ENCODE results near the gene FGF18.

FGF18 gene

DNA sequence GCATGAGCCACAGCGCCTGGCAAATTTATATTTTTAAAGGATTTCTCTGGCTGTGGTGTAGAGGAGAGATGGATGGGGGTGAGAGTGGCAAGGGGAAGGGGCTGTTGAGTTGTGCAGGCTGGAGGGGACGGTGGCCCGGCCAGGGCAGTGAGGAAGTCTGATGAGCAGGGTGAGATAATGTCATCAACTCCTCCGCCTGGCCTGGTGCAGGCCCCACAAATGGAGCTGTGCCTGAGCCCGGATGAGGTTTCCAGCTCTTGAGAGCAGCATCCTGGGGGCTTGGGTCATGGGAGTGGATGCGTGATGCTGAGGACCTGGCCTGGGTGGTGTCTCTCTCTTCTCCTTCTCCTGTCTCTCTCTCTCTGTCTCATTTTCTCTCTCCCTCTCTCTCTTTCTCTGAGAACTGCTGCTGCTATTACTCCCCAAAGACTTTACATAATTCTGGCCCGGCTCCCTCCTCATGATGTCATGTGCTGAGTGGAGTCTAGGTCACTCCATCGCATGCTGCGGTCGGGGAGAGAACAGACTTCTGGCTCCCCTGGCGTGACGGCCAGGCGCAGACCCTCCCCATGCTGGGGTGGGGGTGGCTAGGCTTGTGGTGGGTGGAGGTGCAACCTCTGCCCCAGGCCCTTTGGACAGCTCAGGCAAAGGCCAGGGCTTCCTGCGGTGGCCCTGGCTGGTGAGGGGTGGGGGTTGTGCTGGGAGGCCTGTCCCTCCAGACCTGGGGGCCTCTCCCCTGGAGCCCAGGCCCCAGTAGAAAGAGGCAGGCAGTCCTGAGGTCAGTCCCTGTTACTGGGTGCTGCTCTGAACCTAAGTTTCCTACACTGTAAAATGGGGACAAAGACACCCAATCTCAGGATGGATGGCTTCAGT is 26.4 kb downstream of the FGF18 start:
- DNase-seq (ENCODE audit: low read depth), result no peak
- TF ChIP-seq, protein P1, sequence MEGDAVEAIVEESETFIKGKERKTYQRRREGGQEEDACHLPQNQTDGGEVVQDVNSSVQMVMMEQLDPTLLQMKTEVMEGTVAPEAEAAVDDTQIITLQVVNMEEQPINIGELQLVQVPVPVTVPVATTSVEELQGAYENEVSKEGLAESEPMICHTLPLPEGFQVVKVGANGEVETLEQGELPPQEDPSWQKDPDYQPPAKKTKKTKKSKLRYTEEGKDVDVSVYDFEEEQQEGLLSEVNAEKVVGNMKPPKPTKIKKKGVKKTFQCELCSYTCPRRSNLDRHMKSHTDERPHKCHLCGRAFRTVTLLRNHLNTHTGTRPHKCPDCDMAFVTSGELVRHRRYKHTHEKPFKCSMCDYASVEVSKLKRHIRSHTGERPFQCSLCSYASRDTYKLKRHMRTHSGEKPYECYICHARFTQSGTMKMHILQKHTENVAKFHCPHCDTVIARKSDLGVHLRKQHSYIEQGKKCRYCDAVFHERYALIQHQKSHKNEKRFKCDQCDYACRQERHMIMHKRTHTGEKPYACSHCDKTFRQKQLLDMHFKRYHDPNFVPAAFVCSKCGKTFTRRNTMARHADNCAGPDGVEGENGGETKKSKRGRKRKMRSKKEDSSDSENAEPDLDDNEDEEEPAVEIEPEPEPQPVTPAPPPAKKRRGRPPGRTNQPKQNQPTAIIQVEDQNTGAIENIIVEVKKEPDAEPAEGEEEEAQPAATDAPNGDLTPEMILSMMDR (IDR thresholded peaks at IDR 0.05; ENCODE audit: low read depth, low read length, missing control alignments), result no peak
- H3K4me3 ChIP-seq (ENCODE audit: low read depth, low read length), result no peak overlapping the region

DNA sequence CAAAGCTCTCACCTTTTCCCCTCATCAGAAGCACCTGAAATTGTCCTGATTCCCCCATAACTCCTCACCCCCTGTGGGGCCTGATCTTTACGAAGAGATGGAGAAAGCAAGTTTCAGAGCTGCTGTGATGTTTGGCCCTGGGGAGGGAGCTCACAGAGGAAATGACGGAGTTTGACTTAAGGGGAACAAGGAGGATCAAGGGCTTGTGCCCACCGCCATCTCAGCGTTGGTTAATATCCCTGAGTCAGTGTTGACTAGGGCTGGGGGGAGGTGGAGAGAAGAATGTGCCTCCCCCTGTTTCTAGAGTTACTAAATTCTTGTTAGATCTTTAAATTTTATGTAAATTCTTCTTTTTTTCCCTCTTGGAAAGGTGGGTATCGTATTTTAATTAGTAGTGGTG is 27.8 kb downstream of the FGF18 start:
- no peak for DNase-seq (ENCODE audit: low read depth)
- TF ChIP-seq, protein P1 (IDR thresholded peaks at IDR 0.05; ENCODE audit: low read depth, low read length, missing control alignments), result no peak
- no peak overlapping the region for H3K4me3 ChIP-seq (ENCODE audit: low read depth, low read length)

DNA sequence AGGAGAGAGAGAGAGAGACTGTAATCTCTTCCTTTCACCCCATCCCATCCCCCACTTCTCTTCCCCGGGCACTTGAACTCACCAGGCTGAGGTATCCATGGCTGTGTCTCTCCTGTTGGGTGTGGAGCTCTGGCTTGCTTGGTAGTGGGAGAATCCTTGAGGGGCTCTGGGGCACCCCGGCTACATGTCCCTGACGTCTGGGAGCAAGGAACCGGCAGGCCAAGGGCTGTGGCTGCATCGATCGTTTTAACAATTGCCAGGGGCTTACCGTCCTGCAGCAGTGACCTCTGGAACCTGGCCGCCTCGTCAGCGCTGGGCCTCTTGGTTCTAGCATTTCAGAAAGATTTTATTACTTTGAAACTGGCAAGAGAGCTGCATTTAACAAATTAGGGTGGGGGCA is 30.0 kb downstream of the FGF18 start:
- no peak for DNase-seq (ENCODE audit: low read depth)
- no peak overlapping the region for H3K4me3 ChIP-seq (ENCODE audit: low read depth, low read length)
- TF ChIP-seq, protein P1 (IDR thresholded peaks at IDR 0.05; ENCODE audit: low read depth, low read length, missing control alignments), result no peak

DNA sequence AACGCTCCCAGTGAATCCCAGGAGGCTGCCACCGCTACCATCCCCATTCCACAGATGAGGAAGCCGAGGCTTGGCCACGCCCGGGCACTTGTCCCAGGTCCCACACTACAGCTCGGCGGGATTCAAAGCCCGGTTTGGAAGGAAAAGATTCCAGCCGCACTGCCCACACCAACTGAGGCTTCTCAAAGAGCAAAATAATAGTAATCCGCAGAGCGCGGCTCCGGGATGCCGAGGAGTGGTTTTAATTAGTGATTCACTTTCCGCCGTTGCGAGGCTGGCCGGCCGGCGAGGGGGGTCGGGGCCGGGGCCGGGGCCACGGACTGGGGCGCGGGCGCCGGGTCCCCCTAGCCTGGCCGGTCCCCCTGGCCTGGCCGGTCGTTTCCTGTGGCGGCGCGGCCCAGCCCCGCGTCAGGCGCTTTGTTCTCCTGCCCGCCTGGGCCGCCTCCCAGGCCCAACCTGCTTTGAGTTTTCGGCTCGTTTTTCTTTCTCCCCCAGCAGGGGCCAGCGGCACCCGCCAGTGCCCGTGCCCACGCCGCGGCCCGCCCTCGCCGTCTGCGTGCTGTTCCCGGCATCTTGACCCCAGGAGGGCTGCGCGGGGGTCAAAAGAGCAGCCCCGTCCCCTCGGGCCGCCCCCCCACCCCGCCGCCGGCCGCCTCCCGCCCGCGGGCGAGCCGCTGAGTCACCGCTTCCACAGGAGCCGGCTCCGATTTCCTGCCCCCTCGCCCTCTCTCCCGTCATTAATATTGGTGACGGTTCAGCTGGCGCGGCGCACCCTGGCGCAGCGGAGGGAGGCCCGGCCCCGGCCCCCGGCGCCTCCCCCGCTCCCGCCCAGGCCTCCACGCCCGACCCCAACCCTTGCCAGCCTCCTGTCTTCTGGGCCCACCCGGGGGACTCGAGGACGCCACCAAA is 31.2 kb downstream of the FGF18 start:
- DNase-seq (ENCODE audit: low read depth), result no peak
- no peak overlapping the region for H3K4me3 ChIP-seq (ENCODE audit: low read depth, low read length)
- TF ChIP-seq, protein P1 (IDR thresholded peaks at IDR 0.05; ENCODE audit: low read depth, low read length, missing control alignments), result no peak

DNA sequence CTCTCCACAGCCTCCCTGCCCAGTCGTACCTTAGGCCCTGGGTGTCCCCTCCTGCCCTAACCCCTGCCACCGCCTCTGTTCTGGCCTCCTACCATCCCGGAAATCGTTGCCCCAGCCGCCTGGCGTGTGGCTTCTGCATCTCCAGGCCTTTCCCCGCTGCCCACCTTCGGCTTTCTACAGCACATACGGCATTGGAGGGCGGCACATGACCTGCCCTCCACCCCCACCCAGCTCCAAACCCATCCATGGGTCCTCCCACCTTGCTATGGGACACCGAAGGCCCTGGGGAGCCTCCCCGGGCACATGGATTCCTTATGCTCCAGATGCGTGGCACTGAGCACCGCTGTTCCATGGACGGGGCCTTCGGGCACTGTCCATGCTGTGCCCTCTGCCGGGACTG is 32.0 kb downstream of the FGF18 start:
- no peak for DNase-seq (ENCODE audit: low read depth)
- no peak overlapping the region for H3K4me3 ChIP-seq (ENCODE audit: low read depth, low read length)

DNA sequence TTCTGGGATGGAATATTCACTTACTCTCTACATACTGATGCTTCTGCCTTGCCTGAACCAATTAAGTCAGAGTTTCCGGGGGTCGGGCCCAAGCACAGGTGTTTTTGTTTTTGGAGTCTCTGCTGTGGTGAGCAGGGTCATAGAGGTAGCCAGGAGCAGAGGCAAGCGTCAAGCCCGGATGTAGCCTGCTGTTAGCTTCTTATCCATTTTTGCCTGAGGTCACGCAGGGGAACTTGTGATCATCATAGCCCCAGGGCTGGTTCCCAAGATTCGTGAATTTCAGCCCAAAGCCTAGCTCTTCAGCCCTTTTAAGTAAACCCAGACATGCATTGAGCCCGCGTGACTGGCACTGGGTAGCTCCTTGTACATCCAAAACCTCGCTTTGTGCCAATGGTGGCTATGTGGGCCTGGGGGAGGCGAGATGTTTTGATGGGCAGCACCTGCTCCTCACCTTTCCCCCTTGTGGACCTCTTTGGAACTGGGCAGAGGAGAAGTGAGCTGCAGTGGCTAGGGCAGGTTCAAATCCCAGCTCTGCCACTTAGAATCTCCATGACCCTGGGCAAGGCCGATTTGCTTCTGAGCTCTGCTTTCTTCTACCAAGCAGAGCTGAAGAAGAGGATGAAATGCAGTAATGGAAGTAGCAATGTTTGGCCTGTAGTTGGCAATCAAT is 33.7 kb downstream of the FGF18 start:
- no peak for DNase-seq (ENCODE audit: low read depth)
- TF ChIP-seq, protein P1 (IDR thresholded peaks at IDR 0.05; ENCODE audit: low read depth, low read length, missing control alignments), result peak; percentile 9
- H3K4me3 ChIP-seq (ENCODE audit: low read depth, low read length), result no peak overlapping the region

More for the DNA sequence above, 32.0 kb downstream of the FGF18 start:
- TF ChIP-seq, protein P1 (IDR thresholded peaks at IDR 0.05; ENCODE audit: low read depth, low read length, missing control alignments), result no peak

Data from GM12864 (cell line).